Mesodermal cell (in vitro differentiated cells): ENCODE measurements around the gene SLC35B1.
A peak's percentile ranks its signal among the peaks of the same experiment; 100 is the strongest.

Experiments used
- H3K27ac ChIP-seq: 2 replicates; pipeline ENCODE4 v1.7.0; 2013; ENCODE audit warnings: mild to moderate bottlenecking, low read depth, low read length, moderate library complexity; ENCODE audit not compliant: severe bottlenecking
- H3K36me3 ChIP-seq: 2 replicates; pipeline ENCODE4 v1.7.1; 2013; ENCODE audit warnings: mild to moderate bottlenecking, low read length, moderate library complexity; ENCODE audit not compliant: control insufficient read depth, insufficient read depth
- H3K4me1 ChIP-seq: one replicate; pipeline ENCODE4 v1.7.1; 2013; ENCODE audit warnings: mild to moderate bottlenecking, low read length; ENCODE audit not compliant: insufficient read depth, control insufficient read depth, poor library complexity, severe bottlenecking
- H3K4me3 ChIP-seq: 2 replicates; pipeline ENCODE4 v1.7.0; 2013; ENCODE audit warnings: low read length, control low read depth, mild to moderate bottlenecking; ENCODE audit not compliant: insufficient read depth, poor library complexity, severe bottlenecking; ENCODE audit errors: extremely low read depth
- H3K9me3 ChIP-seq: 2 replicates; pipeline ENCODE4 v1.7.1; 2013; ENCODE audit warnings: mild to moderate bottlenecking, low read length, moderate library complexity; ENCODE audit not compliant: control insufficient read depth
- WGBS, 2 experiments: methylation state at CpG; one replicate each; pipeline ENCODE4 v1.1.5; 2013; ENCODE audit warnings: missing lambda C conversion rate in 2 of 2; ENCODE audit not compliant: insufficient coverage in 2 of 2; 5-methylcytosine and 5-hydroxymethylcytosine counted together

Gene SLC35B1

DNA sequence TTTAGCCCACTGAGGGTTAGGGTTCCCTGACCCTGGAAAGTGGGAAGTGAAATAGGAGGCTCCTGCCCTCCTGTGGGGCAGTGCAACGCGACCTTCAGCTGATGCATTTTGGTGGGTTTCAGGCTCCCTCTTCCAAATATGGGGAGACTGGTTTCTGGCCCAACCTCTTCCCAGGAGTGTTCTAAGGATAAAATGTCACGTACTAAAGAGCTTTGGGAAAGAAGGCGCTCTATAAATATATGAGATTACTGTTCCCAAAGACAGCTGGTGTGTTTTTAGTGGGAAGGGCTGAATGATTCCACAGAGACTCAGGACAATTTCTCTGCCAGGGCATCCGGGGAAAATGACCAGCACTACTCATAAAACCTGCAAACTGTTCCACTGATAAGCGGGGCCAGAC is 9.8 kb downstream of the SLC35B1 start:
- Histone ChIP-seq H3K27ac (no peak overlapping the region), H3K9me3 (no peaks in the 10 kb centered on the region), H3K4me1 (peaks cover 2% of the 10 kb centered on the region), H3K36me3 (peaks cover 32% of the 10 kb centered on the region), H3K4me3 (no peak overlapping the region)
- WGBS, 2 experiments: 67 to 82% methylated on average over 5 to 6 of the region's 6 CpGs

DNA sequence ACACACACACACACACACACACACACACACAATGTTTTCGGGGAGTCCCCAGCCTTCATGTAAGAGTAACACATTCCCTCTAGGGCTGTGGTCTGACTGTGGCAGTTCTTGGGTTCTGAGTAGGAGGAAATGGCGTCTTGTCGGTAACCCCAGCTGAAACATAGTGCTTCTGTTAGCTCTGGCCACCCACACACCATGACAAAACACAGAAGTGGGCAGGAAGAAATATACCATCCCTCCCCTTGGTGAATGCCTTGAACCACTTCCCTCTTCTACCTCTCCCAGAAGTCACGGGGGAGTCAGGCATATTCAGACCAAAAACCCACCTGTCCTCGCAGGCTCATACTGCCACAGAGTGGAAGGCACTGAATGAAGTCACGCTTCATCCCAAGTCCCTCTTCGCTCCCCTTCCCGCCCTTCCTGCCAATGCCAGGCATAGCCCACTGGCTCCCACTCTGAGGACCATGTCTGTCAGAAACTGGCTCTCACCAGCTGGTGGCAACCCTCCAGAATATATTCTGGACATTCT is 11.5 kb downstream of the SLC35B1 start:
- 83 to 92% methylated on average over 6 to 7 of the region's 8 CpGs for WGBS, 2 experiments
- H3K4me1 ChIP-seq: peaks cover 4% of the 10 kb centered on the region
- no peak overlapping the region for H3K4me3 ChIP-seq
- no peak overlapping the region for H3K27ac ChIP-seq
- peaks cover 15% of the 10 kb centered on the region for H3K36me3 ChIP-seq
- H3K9me3 ChIP-seq: no peaks in the 10 kb centered on the region

DNA sequence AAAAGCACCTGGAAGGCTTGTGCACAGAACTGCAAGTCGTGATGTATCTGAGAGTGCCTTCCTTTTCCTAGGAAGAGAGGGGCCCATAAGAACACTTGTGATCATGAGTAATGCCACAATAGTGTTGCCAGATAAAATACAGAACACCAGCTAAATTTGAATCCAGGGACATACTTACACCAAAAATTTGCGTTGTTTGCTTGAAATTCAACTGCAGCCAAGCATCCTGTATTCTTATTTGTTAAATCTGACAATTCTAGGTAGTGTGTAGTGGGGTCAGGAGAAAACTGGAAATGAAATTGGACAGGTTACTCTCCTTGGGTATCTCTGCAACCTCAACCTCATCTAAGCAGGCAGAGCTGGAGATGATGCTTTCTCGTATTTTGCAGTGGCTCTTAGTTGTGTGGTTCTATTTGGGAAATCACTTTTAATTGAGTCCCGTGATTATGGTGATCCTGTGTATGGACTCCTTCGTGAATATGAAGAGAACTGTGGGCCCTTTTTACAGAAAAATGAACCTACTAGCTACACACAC is 12.0 kb downstream of the SLC35B1 start:
- Histone ChIP-seq H3K36me3 (peaks cover 10% of the 10 kb centered on the region), H3K4me3 (no peak overlapping the region), H3K27ac (no peak overlapping the region), H3K4me1 (peaks cover 4% of the 10 kb centered on the region), H3K9me3 (no peaks in the 10 kb centered on the region)
- WGBS, 2 experiments: 25 to 50% methylated on average over 1 to 2 of the region's 5 CpGs

DNA sequence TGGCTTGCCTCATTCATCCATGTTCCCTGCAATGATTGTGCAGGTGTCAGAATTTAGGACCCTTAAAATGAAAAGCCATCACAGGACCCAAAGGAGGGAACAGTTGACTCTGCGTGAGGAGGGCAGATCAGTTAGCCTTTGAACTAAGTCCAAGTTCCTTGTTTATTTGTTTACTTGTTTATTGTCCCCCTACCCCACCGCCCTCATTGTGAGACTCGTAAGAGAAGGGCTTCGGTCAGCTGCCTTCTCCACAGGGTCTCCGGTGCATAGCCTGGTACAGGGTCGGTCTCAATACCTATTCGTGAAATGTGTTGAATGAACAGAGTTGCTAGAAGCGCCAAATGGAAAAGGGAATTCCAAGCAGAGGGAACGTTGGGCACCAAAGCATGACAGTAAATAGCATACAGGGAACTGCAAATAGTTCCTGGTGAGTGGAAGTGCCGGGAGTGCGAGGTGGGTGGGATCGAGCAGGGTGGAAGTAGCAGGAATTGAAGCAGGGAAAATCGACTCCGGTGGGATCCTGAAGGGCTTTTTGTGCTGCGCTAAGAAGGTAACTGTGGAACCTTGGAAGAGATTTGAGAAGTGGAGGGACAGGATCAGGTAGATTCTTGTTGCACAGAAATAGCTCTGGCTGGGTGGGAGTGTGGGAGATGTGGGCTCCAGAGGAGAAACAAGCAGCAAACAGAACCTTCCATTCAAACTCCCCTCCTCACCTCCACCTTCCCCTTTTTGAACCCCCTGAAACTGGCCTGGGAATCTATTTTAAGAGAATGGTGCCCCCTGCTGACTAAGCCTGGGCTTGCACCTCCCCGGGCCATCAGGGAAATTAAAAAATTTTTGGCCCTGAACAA is 12.7 kb downstream of the SLC35B1 start:
- H3K36me3 ChIP-seq: peaks cover 3% of the 10 kb centered on the region
- peaks cover 4% of the 10 kb centered on the region for H3K4me1 ChIP-seq
- no peak overlapping the region for H3K27ac ChIP-seq
- H3K9me3 ChIP-seq: no peaks in the 10 kb centered on the region
- 56 to 60% methylated on average over 15 to 16 of the region's 16 CpGs for WGBS, 2 experiments
- no peak overlapping the region for H3K4me3 ChIP-seq

DNA sequence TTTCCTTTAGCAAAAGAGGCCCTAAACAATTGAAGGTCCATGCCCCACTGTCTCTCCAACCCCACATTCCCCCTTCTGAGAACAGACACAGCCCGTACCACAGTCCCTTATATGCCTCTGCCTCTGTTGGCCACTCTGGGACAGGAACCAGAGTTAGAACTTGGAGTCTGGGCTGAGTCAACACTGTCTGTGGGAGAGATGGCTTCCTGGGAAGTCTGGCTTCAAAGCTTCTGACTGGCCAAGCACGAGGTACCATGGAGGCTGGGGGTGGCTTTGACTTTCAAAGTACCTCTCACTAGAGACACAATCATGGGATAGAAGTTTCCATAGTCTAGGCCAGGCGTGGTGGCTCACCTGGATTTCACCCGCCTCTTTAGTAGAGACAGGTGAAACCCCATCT is 15.0 kb downstream of the SLC35B1 start:
- H3K4me1 ChIP-seq: peaks cover 14% of the 10 kb centered on the region
- H3K4me3 ChIP-seq: no peak overlapping the region
- H3K27ac ChIP-seq: no peak overlapping the region
- no peaks in the 10 kb centered on the region for H3K36me3 ChIP-seq
- H3K9me3 ChIP-seq: no peaks in the 10 kb centered on the region
- 83 to 94% methylated on average over 1 to 3 of the region's 4 CpGs for WGBS, 2 experiments

DNA sequence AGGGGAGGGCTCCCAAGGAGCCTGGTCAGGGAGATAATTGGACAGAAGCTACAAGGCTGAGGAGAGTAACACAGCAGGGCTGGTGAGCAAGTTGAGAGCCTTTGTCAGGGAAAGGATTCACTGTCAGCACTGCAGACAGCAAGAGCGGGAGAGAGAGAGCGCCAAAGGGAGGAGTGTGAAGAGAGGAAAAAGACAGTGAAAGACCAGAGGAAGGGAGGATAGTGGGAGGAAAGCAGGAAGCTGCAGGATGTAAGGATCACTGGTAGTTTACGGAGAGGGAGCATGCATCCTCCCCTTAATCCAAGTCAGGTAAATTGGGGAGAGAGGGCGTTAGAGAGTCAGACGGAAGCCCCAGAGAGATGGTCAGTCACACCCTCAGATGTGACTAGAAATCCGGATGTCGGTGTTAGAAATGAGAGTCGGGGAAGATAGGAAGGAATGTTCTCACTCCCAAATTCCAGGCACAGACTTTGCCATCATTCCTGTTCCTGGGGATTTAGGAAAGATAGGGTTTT is 16.0 kb downstream of the SLC35B1 start:
- Histone ChIP-seq H3K27ac (peak overlapping the region; percentile 48), H3K9me3 (no peaks in the 10 kb centered on the region), H3K4me3 (no peak overlapping the region), H3K36me3 (no peaks in the 10 kb centered on the region), H3K4me1 (peaks cover 14% of the 10 kb centered on the region)
- WGBS, 2 experiments: 62 to 73% methylated on average over 5 to 8 of the region's 8 CpGs

DNA sequence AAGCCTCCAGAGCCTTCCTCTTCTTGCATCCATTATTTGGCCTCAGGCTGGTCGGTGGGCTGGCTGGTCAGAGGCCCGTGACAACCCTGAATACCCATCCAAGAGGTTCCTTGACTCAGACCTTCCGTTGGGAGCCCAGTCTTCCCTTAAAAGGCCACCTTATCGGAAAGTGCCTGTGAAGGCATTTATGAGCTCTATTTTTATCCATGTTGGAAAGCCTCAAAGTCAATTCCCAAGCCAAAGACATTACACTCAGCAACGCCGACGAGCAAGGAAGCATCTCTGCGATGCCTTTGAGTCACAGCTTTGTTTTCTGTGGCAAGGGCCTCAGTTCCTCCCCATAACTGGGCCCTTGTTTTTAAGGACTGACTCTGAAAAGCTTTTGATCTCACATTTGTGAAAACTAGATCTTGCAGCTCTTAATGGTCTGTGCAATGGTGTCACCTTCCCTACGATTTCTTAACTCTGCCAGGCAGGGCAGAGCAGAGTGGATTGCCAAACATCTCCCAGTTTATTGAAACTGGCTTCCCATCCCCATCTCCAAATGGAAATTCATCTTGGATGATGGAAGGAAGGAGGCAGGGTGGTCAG is 16.6 kb downstream of the SLC35B1 start:
- 94% methylated on average over 8 to 9 of the region's 9 CpGs for WGBS, 2 experiments
- Histone ChIP-seq H3K4me3 (no peak overlapping the region), H3K9me3 (no peaks in the 10 kb centered on the region), H3K36me3 (no peaks in the 10 kb centered on the region), H3K27ac (peak overlapping the region; percentile 48), H3K4me1 (peaks cover 14% of the 10 kb centered on the region)

DNA sequence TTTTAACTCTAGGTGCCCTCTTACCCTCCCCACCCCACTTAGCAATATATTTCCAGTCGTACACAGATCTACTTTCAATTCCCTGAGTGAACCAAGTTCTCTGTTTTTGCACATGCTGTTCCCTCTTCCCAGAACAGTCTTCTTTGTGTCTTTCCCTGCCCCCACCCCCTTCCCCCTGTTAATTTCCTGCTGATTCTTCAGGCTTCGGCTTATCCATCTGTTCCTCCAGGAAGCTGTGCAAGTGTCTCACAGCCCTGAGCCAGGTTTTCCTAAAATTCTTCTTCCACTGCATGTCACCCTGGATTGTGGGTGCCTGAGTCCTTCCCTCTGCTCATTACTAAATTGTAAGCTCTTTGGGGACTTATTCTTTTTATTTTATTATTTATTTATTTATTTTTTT is 17.5 kb downstream of the SLC35B1 start:
- H3K27ac ChIP-seq: no peak overlapping the region
- WGBS, 2 experiments: 85 to 93% methylated on average over 2 of the region's 2 CpGs
- peaks cover 14% of the 10 kb centered on the region for H3K4me1 ChIP-seq
- no peaks in the 10 kb centered on the region for H3K36me3 ChIP-seq
- no peak overlapping the region for H3K4me3 ChIP-seq
- H3K9me3 ChIP-seq: no peaks in the 10 kb centered on the region

DNA sequence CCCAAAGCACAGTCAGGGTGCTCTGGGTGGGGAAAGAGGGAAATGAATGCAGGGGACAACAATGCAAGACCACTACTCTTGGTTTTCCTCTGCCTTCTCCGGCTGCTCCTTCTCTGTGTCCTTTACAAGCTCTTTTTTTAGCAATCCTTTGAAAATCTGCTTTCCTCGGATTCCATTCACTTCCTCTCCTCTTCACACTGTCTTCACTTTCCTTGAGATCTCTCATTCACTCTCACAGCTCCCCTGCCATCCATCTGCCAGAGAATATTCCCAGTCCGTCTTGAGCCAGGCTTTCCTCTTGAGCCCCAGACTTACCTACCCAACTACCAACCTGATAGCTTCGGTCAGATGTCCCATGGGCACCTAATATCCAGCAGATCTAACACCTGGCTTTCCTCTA is 18.9 kb downstream of the SLC35B1 start:
- Histone ChIP-seq H3K27ac (peak overlapping the region; percentile 6), H3K4me1 (peaks cover 14% of the 10 kb centered on the region), H3K36me3 (no peaks in the 10 kb centered on the region), H3K4me3 (no peak overlapping the region), H3K9me3 (no peaks in the 10 kb centered on the region)
- WGBS, 2 experiments: 72 to 79% methylated on average over 4 of the region's 4 CpGs

DNA sequence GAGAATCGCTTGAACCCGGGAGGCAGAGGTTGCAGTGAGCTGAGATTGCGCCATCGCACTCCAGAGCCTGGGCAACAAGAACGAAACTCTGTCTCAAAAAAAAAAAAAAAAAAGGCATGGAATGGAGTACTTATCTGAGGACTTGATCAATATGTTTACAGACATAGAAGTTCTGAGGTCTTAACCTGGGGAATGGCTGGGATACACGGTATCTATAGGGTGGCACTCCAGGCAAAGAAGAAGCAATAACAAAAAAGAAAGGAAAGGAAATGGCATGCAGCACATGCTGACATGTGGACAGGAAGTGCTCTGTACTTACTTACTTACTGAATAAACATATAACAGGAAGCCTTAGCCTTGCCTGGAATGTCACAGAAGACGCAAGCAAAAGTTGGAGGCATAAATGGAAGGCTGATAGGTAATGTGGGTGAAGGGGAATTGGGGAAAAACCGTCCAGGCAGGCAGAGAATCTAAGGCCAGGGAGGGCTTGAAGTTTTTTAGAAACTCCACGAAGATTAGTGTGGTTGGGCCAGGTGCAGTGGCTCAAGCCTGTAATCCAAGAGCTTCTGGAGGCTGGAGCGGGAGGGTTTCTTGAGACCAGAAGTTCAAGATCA is 19.8 kb downstream of the SLC35B1 start:
- H3K4me3 ChIP-seq: no peak overlapping the region
- no peaks in the 10 kb centered on the region for H3K36me3 ChIP-seq
- H3K27ac ChIP-seq: no peak overlapping the region
- WGBS, 2 experiments: 79 to 84% methylated on average over 6 of the region's 10 CpGs
- H3K9me3 ChIP-seq: no peaks in the 10 kb centered on the region
- H3K4me1 ChIP-seq: peaks cover 13% of the 10 kb centered on the region
